H9 (cell line): ENCODE data around the gene PPP1R14B. TPM values are rescaled to one million over a fixed set of nuclear protein-coding genes. Genes with fewer than 3 reads are reported as not detected.

ENCODE experiments used
- DNase-seq: peaks from one replicate; pipeline ENCODE4 v3.0.0-alpha.2; 2017
- H2AFZ ChIP-seq: one replicate; pipeline ENCODE4 v1.6.1; 2013; ENCODE audit warnings: mild to moderate bottlenecking, low read length, control low read depth, moderate library complexity
- H2AK5ac ChIP-seq: 2 replicates; pipeline ENCODE4 v1.6.1; 2013; ENCODE audit warnings: low read length, control low read depth, mixed read lengths; ENCODE audit not compliant: insufficient read length
- H2BK120ac ChIP-seq: one replicate; pipeline ENCODE4 v1.6.1; 2013; ENCODE audit warnings: low read depth, mild to moderate bottlenecking, low read length, control low read depth, inconsistent platforms; ENCODE audit not compliant: poor library complexity, severe bottlenecking
- H2BK12ac ChIP-seq: 2 replicates; pipeline ENCODE4 v1.6.1; 2013; ENCODE audit warnings: low read length, control low read depth, mixed read lengths, low read depth; ENCODE audit not compliant: insufficient read length
- H2BK15ac ChIP-seq: 2 replicates; pipeline ENCODE4 v1.6.1; 2013; ENCODE audit warnings: low read depth, low read length, control low read depth
- H2BK20ac ChIP-seq: one replicate; pipeline ENCODE4 v1.6.1; 2013; ENCODE audit warnings: low read depth, mild to moderate bottlenecking, low read length, control low read depth, inconsistent platforms; ENCODE audit not compliant: poor library complexity, severe bottlenecking
- H2BK5ac ChIP-seq: 2 replicates; pipeline ENCODE4 v1.6.1; 2013; ENCODE audit warnings: low read length, control low read depth, mixed read lengths; ENCODE audit not compliant: insufficient read length
- H3K14ac ChIP-seq: 2 replicates; pipeline ENCODE4 v1.6.1; 2013; ENCODE audit warnings: low read length, control low read depth; ENCODE audit not compliant: insufficient read depth
- H3K18ac ChIP-seq: 2 replicates; pipeline ENCODE4 v1.6.1; 2013; ENCODE audit warnings: low read depth, mild to moderate bottlenecking, mixed read lengths, low read length, control low read depth; ENCODE audit not compliant: insufficient read length
- H3K23ac ChIP-seq: 2 replicates; pipeline ENCODE4 v1.6.1; 2013; ENCODE audit warnings: low read length, control low read depth, mixed read lengths, low read depth; ENCODE audit not compliant: insufficient read length
- H3K23me2 ChIP-seq: 2 replicates; pipeline ENCODE4 v1.6.1; 2013; ENCODE audit warnings: low read depth, mild to moderate bottlenecking, mixed read lengths, low read length, control low read depth; ENCODE audit not compliant: insufficient read length, poor library complexity, severe bottlenecking
- H3K27ac ChIP-seq: 2 replicates; pipeline ENCODE4 v1.5.1; 2013; ENCODE audit warnings: low read length, control low read depth, mixed read lengths, low read depth; ENCODE audit not compliant: insufficient read length
- H3K27me3 ChIP-seq: 2 replicates; pipeline ENCODE4 v1.6.1; 2013; ENCODE audit warnings: low read length, control low read depth, inconsistent platforms; ENCODE audit not compliant: insufficient read depth
- H3K4ac ChIP-seq: 2 replicates; pipeline ENCODE4 v1.6.1; 2013; ENCODE audit warnings: low read depth, mild to moderate bottlenecking, control low read depth, inconsistent platforms, low read length, moderate library complexity
- H3K4me1 ChIP-seq: 2 replicates; pipeline ENCODE4 v1.6.1; 2013; ENCODE audit warnings: low read length, control low read depth, inconsistent platforms; ENCODE audit not compliant: insufficient read depth
- H3K4me2 ChIP-seq: 2 replicates; pipeline ENCODE4 v1.6.1; 2013; ENCODE audit warnings: low read length, control low read depth, mixed read lengths; ENCODE audit not compliant: insufficient read length, insufficient read depth
- H3K56ac ChIP-seq: 2 replicates; pipeline ENCODE4 v1.6.1; 2013; ENCODE audit warnings: low read depth, mild to moderate bottlenecking, mixed read lengths, low read length, control low read depth; ENCODE audit not compliant: insufficient read length
- H3K79me1 ChIP-seq: 2 replicates; pipeline ENCODE4 v1.6.1; 2013; ENCODE audit warnings: low read depth, mild to moderate bottlenecking, moderate library complexity, low read length, control low read depth, inconsistent platforms; ENCODE audit not compliant: insufficient read depth, poor library complexity, severe bottlenecking
- H3K79me2 ChIP-seq: 2 replicates; pipeline ENCODE4 v1.6.1; 2013; ENCODE audit warnings: low read length, control low read depth, inconsistent platforms; ENCODE audit not compliant: insufficient read depth
- H3K9ac ChIP-seq: 2 replicates; pipeline ENCODE4 v1.6.1; 2013; ENCODE audit warnings: low read length, control low read depth, mixed read lengths; ENCODE audit not compliant: insufficient read length; ENCODE audit errors: extremely low read depth
- H3K9me3 ChIP-seq: one replicate; pipeline ENCODE4 v1.6.1; 2013; ENCODE audit warnings: low read depth, low read length, inconsistent platforms; ENCODE audit not compliant: control insufficient read depth
- H3T11ph ChIP-seq: one replicate; pipeline ENCODE4 v1.6.1; 2013; ENCODE audit warnings: mild to moderate bottlenecking, low read length, control low read depth, inconsistent platforms
- H4K20me1 ChIP-seq: one replicate; pipeline ENCODE4 v1.6.1; 2013; ENCODE audit not compliant: control insufficient read depth, insufficient read length, insufficient read depth
- H4K5ac ChIP-seq: 2 replicates; pipeline ENCODE4 v1.6.1; 2013; ENCODE audit warnings: low read depth, mild to moderate bottlenecking, mixed read lengths, low read length, control low read depth; ENCODE audit not compliant: insufficient read length
- H4K8ac ChIP-seq: replicated peaks from 2 replicates; pipeline ENCODE4 v1.6.1; 2013; ENCODE audit warnings: low read length, control low read depth, mixed read lengths, low read depth; ENCODE audit not compliant: insufficient read length
- H4K91ac ChIP-seq: 2 replicates; pipeline ENCODE4 v1.6.1; 2013; ENCODE audit warnings: low read depth, mild to moderate bottlenecking, moderate library complexity, mixed read lengths, low read length, control low read depth; ENCODE audit not compliant: insufficient read length
- H3K27ac Mint-ChIP-seq, 3 experiments: 2 replicates in 2 of 3; 3 replicates in 1 of 3; pipeline ENCODE4 v1.8.0; 2020 to 2021; ENCODE audit warnings: mixed read lengths in 3 of 3, mild to moderate bottlenecking in 1 of 3, moderate library complexity in 1 of 3
- H3K27me3 Mint-ChIP-seq: 2 replicates; pipeline ENCODE4 v1.8.0; 2021; ENCODE audit warnings: low read depth, mild to moderate bottlenecking, moderate library complexity, mixed read lengths
- H3K36me3 Mint-ChIP-seq, 3 experiments: 2 replicates in 2 of 3; 3 replicates in 1 of 3; pipeline ENCODE4 v1.8.0; 2020 to 2021; ENCODE audit warnings: low read depth in 3 of 3, mixed read lengths in 3 of 3; ENCODE audit not compliant: insufficient read depth in 1 of 3
- H3K4me1 Mint-ChIP-seq, 2 experiments: 2 replicates each; pipeline ENCODE4 v1.8.0; 2020; ENCODE audit warnings: mixed read lengths in 2 of 2
- H3K4me3 Mint-ChIP-seq, 2 experiments: 2 replicates in 1 of 2; 3 replicates in 1 of 2; pipeline ENCODE4 v1.8.0; 2020 to 2021; ENCODE audit warnings: mild to moderate bottlenecking in 2 of 2, mixed read lengths in 2 of 2, moderate library complexity in 1 of 2
- H3K9me3 Mint-ChIP-seq, 2 experiments: 2 replicates in 1 of 2; 3 replicates in 1 of 2; pipeline ENCODE4 v1.8.0; 2020; ENCODE audit warnings: mild to moderate bottlenecking in 2 of 2, mixed read lengths in 2 of 2, moderate library complexity in 1 of 2
- WGBS: extraction: QIAGEN DNeasy Blood & Tissue Kit; methylation state at CpG from one replicate; pipeline ENCODE4 v1.1.7; 2013; ENCODE audit warnings: missing lambda C conversion rate, low lambda C conversion rate, mixed read lengths; ENCODE audit not compliant: insufficient read length; ENCODE audit errors: extremely low coverage; 5-methylcytosine and 5-hydroxymethylcytosine counted together
- total RNA-seq: library from RNA; stranded (reverse); gene quantifications from 2 replicates; pipeline ENCODE4 v1.2.1, GENCODE V29; 2021
- TF ChIP-seq, protein P1 (sequence below): fragments of 200-600 bp; sonication (generic); conservative IDR thresholded peaks from 3 replicates; pipeline ENCODE4 v1.8.0; 2021; ENCODE audit warnings: antibody characterized with exemption, mild to moderate bottlenecking

The PPP1R14B gene
- total RNA-seq, 1 experiment from 2014 or later = 358 TPM

DNA sequence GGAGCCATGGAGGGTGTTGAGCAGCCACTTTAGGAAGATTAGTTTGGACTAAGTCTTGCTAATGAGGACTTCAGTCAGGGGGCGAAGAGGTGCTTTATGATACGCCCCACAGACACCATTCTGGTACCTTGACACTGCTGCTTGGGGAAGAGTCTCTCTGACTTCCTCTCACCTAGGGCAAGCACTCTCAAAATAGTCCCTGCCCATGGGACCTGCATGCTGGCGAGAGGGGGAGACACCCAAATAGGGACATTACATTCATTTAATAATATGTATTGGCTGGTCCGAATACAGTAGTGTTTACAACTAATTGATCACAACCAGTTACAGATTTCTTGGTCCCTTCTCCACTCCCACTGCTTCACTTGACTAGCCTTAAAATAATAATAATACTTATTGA lies 49.0 kb upstream of the PPP1R14B start:
- Histone ChIP-seq H2BK12ac (no peak overlapping the region), H3K4me1 (no peaks in the 10 kb centered on the region), H3K4me2 (no peak overlapping the region), H3K4ac (no peak overlapping the region), H2BK15ac (no peak overlapping the region), H4K91ac (no peak overlapping the region), H2BK120ac (no peak overlapping the region), H3K23ac (no peak overlapping the region), H3K27me3 (peaks cover 93% of the 10 kb centered on the region), H3K14ac (no peak overlapping the region), H2AK5ac (no peak overlapping the region), H3K9me3 (no peaks in the 10 kb centered on the region), H3K23me2 (peaks cover 13% of the 10 kb centered on the region), H3T11ph (no peak overlapping the region), H3K9ac (no peak overlapping the region), H2BK5ac (no peak overlapping the region), H2BK20ac (no peak overlapping the region), H3K56ac (no peak overlapping the region), H4K8ac (no peak overlapping the region), H3K27ac (no peak overlapping the region), H2AFZ (no peak overlapping the region), H3K79me1 (no peaks in the 10 kb centered on the region), H3K18ac (no peak overlapping the region), H4K5ac (no peak overlapping the region), H4K20me1 (no peaks in the 10 kb centered on the region), H3K79me2 (no peaks in the 10 kb centered on the region)
- Mint-ChIP-seq H3K27ac (no peak overlapping the region), H3K9me3 (peaks cover 0 to 3% of the 10 kb centered on the region in 2 experiments; a peak in 3 of 5 replicates), H3K4me1 (peaks cover 8 to 26% of the 10 kb centered on the region in 2 experiments), H3K4me3 (no peak overlapping the region), H3K27me3 (peaks cover 93% of the 10 kb centered on the region), H3K36me3 (peaks cover 0 to under 1% (median 0%) of the 10 kb centered on the region in 3 experiments; a peak in 1 of 7 replicates)
- no CpG with 5 or more reads among the region's 4 CpGs for WGBS
- DNase-seq = no peak
- TF ChIP-seq, protein P1, sequence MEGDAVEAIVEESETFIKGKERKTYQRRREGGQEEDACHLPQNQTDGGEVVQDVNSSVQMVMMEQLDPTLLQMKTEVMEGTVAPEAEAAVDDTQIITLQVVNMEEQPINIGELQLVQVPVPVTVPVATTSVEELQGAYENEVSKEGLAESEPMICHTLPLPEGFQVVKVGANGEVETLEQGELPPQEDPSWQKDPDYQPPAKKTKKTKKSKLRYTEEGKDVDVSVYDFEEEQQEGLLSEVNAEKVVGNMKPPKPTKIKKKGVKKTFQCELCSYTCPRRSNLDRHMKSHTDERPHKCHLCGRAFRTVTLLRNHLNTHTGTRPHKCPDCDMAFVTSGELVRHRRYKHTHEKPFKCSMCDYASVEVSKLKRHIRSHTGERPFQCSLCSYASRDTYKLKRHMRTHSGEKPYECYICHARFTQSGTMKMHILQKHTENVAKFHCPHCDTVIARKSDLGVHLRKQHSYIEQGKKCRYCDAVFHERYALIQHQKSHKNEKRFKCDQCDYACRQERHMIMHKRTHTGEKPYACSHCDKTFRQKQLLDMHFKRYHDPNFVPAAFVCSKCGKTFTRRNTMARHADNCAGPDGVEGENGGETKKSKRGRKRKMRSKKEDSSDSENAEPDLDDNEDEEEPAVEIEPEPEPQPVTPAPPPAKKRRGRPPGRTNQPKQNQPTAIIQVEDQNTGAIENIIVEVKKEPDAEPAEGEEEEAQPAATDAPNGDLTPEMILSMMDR = no peak
